H9 (cell line): ENCODE results near the gene HSFX4. TPM values are rescaled to one million over a fixed set of nuclear protein-coding genes. Genes with fewer than 3 reads are reported as not detected.

Source experiments
- DNase-seq: peaks from one replicate; pipeline ENCODE4 v3.0.0-alpha.2; 2017
- H2AFZ ChIP-seq: one replicate; pipeline ENCODE4 v1.6.1; 2013; ENCODE audit warnings: mild to moderate bottlenecking, low read length, control low read depth, moderate library complexity
- H2AK5ac ChIP-seq: 2 replicates; pipeline ENCODE4 v1.6.1; 2013; ENCODE audit warnings: low read length, control low read depth, mixed read lengths; ENCODE audit not compliant: insufficient read length
- H2BK120ac ChIP-seq: one replicate; pipeline ENCODE4 v1.6.1; 2013; ENCODE audit warnings: low read depth, mild to moderate bottlenecking, low read length, control low read depth, inconsistent platforms; ENCODE audit not compliant: poor library complexity, severe bottlenecking
- H2BK12ac ChIP-seq: 2 replicates; pipeline ENCODE4 v1.6.1; 2013; ENCODE audit warnings: low read length, control low read depth, mixed read lengths, low read depth; ENCODE audit not compliant: insufficient read length
- H2BK15ac ChIP-seq: 2 replicates; pipeline ENCODE4 v1.6.1; 2013; ENCODE audit warnings: low read depth, low read length, control low read depth
- H2BK20ac ChIP-seq: one replicate; pipeline ENCODE4 v1.6.1; 2013; ENCODE audit warnings: low read depth, mild to moderate bottlenecking, low read length, control low read depth, inconsistent platforms; ENCODE audit not compliant: poor library complexity, severe bottlenecking
- H2BK5ac ChIP-seq: 2 replicates; pipeline ENCODE4 v1.6.1; 2013; ENCODE audit warnings: low read length, control low read depth, mixed read lengths; ENCODE audit not compliant: insufficient read length
- H3K14ac ChIP-seq: 2 replicates; pipeline ENCODE4 v1.6.1; 2013; ENCODE audit warnings: low read length, control low read depth; ENCODE audit not compliant: insufficient read depth
- H3K18ac ChIP-seq: 2 replicates; pipeline ENCODE4 v1.6.1; 2013; ENCODE audit warnings: low read depth, mild to moderate bottlenecking, mixed read lengths, low read length, control low read depth; ENCODE audit not compliant: insufficient read length
- H3K23ac ChIP-seq: 2 replicates; pipeline ENCODE4 v1.6.1; 2013; ENCODE audit warnings: low read length, control low read depth, mixed read lengths, low read depth; ENCODE audit not compliant: insufficient read length
- H3K23me2 ChIP-seq: 2 replicates; pipeline ENCODE4 v1.6.1; 2013; ENCODE audit warnings: low read depth, mild to moderate bottlenecking, mixed read lengths, low read length, control low read depth; ENCODE audit not compliant: insufficient read length, poor library complexity, severe bottlenecking
- H3K27ac ChIP-seq: 2 replicates; pipeline ENCODE4 v1.5.1; 2013; ENCODE audit warnings: low read length, control low read depth, mixed read lengths, low read depth; ENCODE audit not compliant: insufficient read length
- H3K27me3 ChIP-seq: 2 replicates; pipeline ENCODE4 v1.6.1; 2013; ENCODE audit warnings: low read length, control low read depth, inconsistent platforms; ENCODE audit not compliant: insufficient read depth
- H3K4ac ChIP-seq: 2 replicates; pipeline ENCODE4 v1.6.1; 2013; ENCODE audit warnings: low read depth, mild to moderate bottlenecking, control low read depth, inconsistent platforms, low read length, moderate library complexity
- H3K4me1 ChIP-seq: 2 replicates; pipeline ENCODE4 v1.6.1; 2013; ENCODE audit warnings: low read length, control low read depth, inconsistent platforms; ENCODE audit not compliant: insufficient read depth
- H3K4me2 ChIP-seq: 2 replicates; pipeline ENCODE4 v1.6.1; 2013; ENCODE audit warnings: low read length, control low read depth, mixed read lengths; ENCODE audit not compliant: insufficient read length, insufficient read depth
- H3K56ac ChIP-seq: 2 replicates; pipeline ENCODE4 v1.6.1; 2013; ENCODE audit warnings: low read depth, mild to moderate bottlenecking, mixed read lengths, low read length, control low read depth; ENCODE audit not compliant: insufficient read length
- H3K79me1 ChIP-seq: 2 replicates; pipeline ENCODE4 v1.6.1; 2013; ENCODE audit warnings: low read depth, mild to moderate bottlenecking, moderate library complexity, low read length, control low read depth, inconsistent platforms; ENCODE audit not compliant: insufficient read depth, poor library complexity, severe bottlenecking
- H3K79me2 ChIP-seq: 2 replicates; pipeline ENCODE4 v1.6.1; 2013; ENCODE audit warnings: low read length, control low read depth, inconsistent platforms; ENCODE audit not compliant: insufficient read depth
- H3K9ac ChIP-seq: 2 replicates; pipeline ENCODE4 v1.6.1; 2013; ENCODE audit warnings: low read length, control low read depth, mixed read lengths; ENCODE audit not compliant: insufficient read length; ENCODE audit errors: extremely low read depth
- H3K9me3 ChIP-seq: one replicate; pipeline ENCODE4 v1.6.1; 2013; ENCODE audit warnings: low read depth, low read length, inconsistent platforms; ENCODE audit not compliant: control insufficient read depth
- H3T11ph ChIP-seq: one replicate; pipeline ENCODE4 v1.6.1; 2013; ENCODE audit warnings: mild to moderate bottlenecking, low read length, control low read depth, inconsistent platforms
- H4K20me1 ChIP-seq: one replicate; pipeline ENCODE4 v1.6.1; 2013; ENCODE audit not compliant: control insufficient read depth, insufficient read length, insufficient read depth
- H4K5ac ChIP-seq: 2 replicates; pipeline ENCODE4 v1.6.1; 2013; ENCODE audit warnings: low read depth, mild to moderate bottlenecking, mixed read lengths, low read length, control low read depth; ENCODE audit not compliant: insufficient read length
- H4K8ac ChIP-seq: replicated peaks from 2 replicates; pipeline ENCODE4 v1.6.1; 2013; ENCODE audit warnings: low read length, control low read depth, mixed read lengths, low read depth; ENCODE audit not compliant: insufficient read length
- H4K91ac ChIP-seq: 2 replicates; pipeline ENCODE4 v1.6.1; 2013; ENCODE audit warnings: low read depth, mild to moderate bottlenecking, moderate library complexity, mixed read lengths, low read length, control low read depth; ENCODE audit not compliant: insufficient read length
- H3K27ac Mint-ChIP-seq, 3 experiments: 2 replicates in 2 of 3; 3 replicates in 1 of 3; pipeline ENCODE4 v1.8.0; 2020 to 2021; ENCODE audit warnings: mixed read lengths in 3 of 3, mild to moderate bottlenecking in 1 of 3, moderate library complexity in 1 of 3
- H3K27me3 Mint-ChIP-seq: 2 replicates; pipeline ENCODE4 v1.8.0; 2021; ENCODE audit warnings: low read depth, mild to moderate bottlenecking, moderate library complexity, mixed read lengths
- H3K36me3 Mint-ChIP-seq, 3 experiments: 2 replicates in 2 of 3; 3 replicates in 1 of 3; pipeline ENCODE4 v1.8.0; 2020 to 2021; ENCODE audit warnings: low read depth in 3 of 3, mixed read lengths in 3 of 3; ENCODE audit not compliant: insufficient read depth in 1 of 3
- H3K4me1 Mint-ChIP-seq, 2 experiments: 2 replicates each; pipeline ENCODE4 v1.8.0; 2020; ENCODE audit warnings: mixed read lengths in 2 of 2
- H3K4me3 Mint-ChIP-seq, 2 experiments: 2 replicates in 1 of 2; 3 replicates in 1 of 2; pipeline ENCODE4 v1.8.0; 2020 to 2021; ENCODE audit warnings: mild to moderate bottlenecking in 2 of 2, mixed read lengths in 2 of 2, moderate library complexity in 1 of 2
- H3K9me3 Mint-ChIP-seq, 2 experiments: 2 replicates in 1 of 2; 3 replicates in 1 of 2; pipeline ENCODE4 v1.8.0; 2020; ENCODE audit warnings: mild to moderate bottlenecking in 2 of 2, mixed read lengths in 2 of 2, moderate library complexity in 1 of 2
- CTCF ChIP-seq: fragments of 200-600 bp; sonication (generic); conservative IDR thresholded peaks from 3 replicates; pipeline ENCODE4 v1.8.0; 2021; ENCODE audit warnings: antibody characterized with exemption, mild to moderate bottlenecking
- WGBS: extraction: QIAGEN DNeasy Blood & Tissue Kit; methylation state at CpG from one replicate; pipeline ENCODE4 v1.1.7; 2013; ENCODE audit warnings: missing lambda C conversion rate, low lambda C conversion rate, mixed read lengths; ENCODE audit not compliant: insufficient read length; ENCODE audit errors: extremely low coverage; 5-methylcytosine and 5-hydroxymethylcytosine counted together
- total RNA-seq: library from RNA; stranded (reverse); gene quantifications from 2 replicates; pipeline ENCODE4 v1.2.1, GENCODE V29; 2021

The HSFX4 gene
- total RNA-seq, 1 experiment from 2014 or later = not detected

- no peak overlapping the region for H3K18ac ChIP-seq
- H3K27me3 ChIP-seq = peaks cover 3% of the 10 kb centered on the region; the same call in 1 of the 2 replicates
- no peaks in the 10 kb centered on the region for H3K79me2 ChIP-seq
- no peak overlapping the region for H2BK120ac ChIP-seq
- no peak overlapping the region for H3K9ac ChIP-seq
- no peak overlapping the region for H2AFZ ChIP-seq
- H3K14ac ChIP-seq = no peak overlapping the region
- no peaks in the 10 kb centered on the region for H3K79me1 ChIP-seq
- DNase-seq = no peak
- no peak overlapping the region for H3K23ac ChIP-seq
- no peak overlapping the region for H2BK20ac ChIP-seq
- no peak for TF ChIP-seq CTCF
- Mint-ChIP-seq H3K36me3 (no peaks in the 10 kb centered on the region; a peak in 3 of 7 replicates), H3K4me3 (no peak overlapping the region), H3K27me3 (peaks cover 1% of the 10 kb centered on the region; the same call in 1 of the 2 replicates), H3K27ac (no peak overlapping the region), H3K4me1 (peaks cover 5 to 18% of the 10 kb centered on the region in 2 experiments; a peak in 3 of 4 replicates), H3K9me3 (peaks cover 54 to 55% of the 10 kb centered on the region in 2 experiments)
- peaks cover 51% of the 10 kb centered on the region for H3K9me3 ChIP-seq
- H3K4ac ChIP-seq = no peak overlapping the region
- no peaks in the 10 kb centered on the region for H3K23me2 ChIP-seq
- no peak overlapping the region for H4K8ac ChIP-seq
- no peak overlapping the region for H4K91ac ChIP-seq
- no peaks in the 10 kb centered on the region for H3K4me1 ChIP-seq
- no peak overlapping the region for H4K5ac ChIP-seq
- H4K20me1 ChIP-seq = no peaks in the 10 kb centered on the region
- WGBS = no CpG with 5 or more reads among the region's 3 CpGs
- no peak overlapping the region for H3K56ac ChIP-seq
- H3K4me2 ChIP-seq = no peak overlapping the region
- H2BK12ac ChIP-seq = no peak overlapping the region
- no peak overlapping the region for H3T11ph ChIP-seq
- no peak overlapping the region for H2AK5ac ChIP-seq
- no peak overlapping the region for H2BK15ac ChIP-seq
- no peak overlapping the region for H3K27ac ChIP-seq
- H2BK5ac ChIP-seq = no peak overlapping the region
Observed at GRCh38 chrX:149979126-149979644, 49.8 kb downstream of the HSFX4 start.

Other genes with a start within 250 kb of the HSFX4 start
- not detected in 2 replicates for gene MAGEA11, start 217.5 kb upstream of the HSFX4 start, total RNA-seq
- gene HSFX1, start 155.5 kb upstream of the HSFX4 start, total RNA-seq = 0.50 and 0.55 TPM in 2 replicates
- gene MAGEA9, start 147.6 kb upstream of the HSFX4 start, total RNA-seq = 0.28 TPM in 1 of 2 replicates, not detected in the other
- gene MAGEA8, start 48.4 kb upstream of the HSFX4 start, total RNA-seq = not detected in 2 replicates
- 38.9 and 39.6 TPM in 2 replicates for gene EOLA2, start 8.9 kb downstream of the HSFX4 start, total RNA-seq